Measurements from ENCODE around the gene GABPB2.

DNA sequence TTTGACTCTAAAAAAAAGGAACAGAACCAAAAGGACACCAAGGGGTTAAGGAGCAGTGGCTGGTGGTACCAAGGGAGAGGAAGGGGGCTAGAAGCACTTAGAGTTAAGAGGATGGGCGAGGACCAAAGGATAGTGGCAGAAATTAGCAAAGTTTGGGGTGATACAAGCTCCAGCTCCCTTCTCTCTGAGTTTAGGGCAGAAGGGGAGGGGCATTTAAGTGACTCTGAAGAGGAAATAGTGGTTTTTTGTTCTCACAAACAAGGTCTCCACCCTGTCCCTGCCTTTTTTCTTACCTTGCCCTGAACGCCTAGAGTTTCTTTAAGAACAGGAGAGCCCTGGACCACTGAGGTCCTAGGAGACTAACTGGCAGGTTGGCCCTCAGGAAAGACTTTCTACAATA lies 14.4 kb upstream of the GABPB2 start:
- TF ChIP-seq, protein P1, sequence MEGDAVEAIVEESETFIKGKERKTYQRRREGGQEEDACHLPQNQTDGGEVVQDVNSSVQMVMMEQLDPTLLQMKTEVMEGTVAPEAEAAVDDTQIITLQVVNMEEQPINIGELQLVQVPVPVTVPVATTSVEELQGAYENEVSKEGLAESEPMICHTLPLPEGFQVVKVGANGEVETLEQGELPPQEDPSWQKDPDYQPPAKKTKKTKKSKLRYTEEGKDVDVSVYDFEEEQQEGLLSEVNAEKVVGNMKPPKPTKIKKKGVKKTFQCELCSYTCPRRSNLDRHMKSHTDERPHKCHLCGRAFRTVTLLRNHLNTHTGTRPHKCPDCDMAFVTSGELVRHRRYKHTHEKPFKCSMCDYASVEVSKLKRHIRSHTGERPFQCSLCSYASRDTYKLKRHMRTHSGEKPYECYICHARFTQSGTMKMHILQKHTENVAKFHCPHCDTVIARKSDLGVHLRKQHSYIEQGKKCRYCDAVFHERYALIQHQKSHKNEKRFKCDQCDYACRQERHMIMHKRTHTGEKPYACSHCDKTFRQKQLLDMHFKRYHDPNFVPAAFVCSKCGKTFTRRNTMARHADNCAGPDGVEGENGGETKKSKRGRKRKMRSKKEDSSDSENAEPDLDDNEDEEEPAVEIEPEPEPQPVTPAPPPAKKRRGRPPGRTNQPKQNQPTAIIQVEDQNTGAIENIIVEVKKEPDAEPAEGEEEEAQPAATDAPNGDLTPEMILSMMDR (IDR thresholded peaks at IDR 0.05), result no peak
- no peak for TF ChIP-seq POLR2A (IDR thresholded peaks at IDR 0.05)
